IPS-NIHi11 (cell line): Measurements from ENCODE around the gene DIAPH3.
A peak's percentile ranks its signal among the peaks of the same experiment; 100 is the strongest.

Source experiments
- DNase-seq: peaks from one replicate; pipeline ENCODE4 v3.0.0; 2012; ENCODE audit warnings: mixed read lengths, low spot score

DIAPH3 gene

DNA sequence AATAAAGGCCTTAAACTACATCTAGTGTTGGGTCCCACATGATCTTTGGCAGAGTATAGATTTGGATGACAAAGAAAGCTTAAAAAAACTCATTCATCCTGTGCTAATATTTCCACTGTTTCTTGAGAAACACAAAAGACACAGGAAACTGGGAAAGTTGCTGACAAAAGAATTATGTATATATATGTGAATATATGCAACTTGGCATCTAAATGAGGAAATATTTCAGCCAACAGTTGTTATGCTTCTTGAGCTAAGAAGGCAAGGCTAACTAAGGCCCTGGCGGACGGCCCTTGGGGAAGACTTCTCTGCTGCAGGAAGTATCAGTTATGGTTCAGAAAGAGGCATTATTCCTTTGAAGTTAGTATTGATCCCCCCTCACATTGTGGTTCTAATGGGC, 491.8 kb downstream of the DIAPH3 start:
- DNase-seq, result no peak

DNA sequence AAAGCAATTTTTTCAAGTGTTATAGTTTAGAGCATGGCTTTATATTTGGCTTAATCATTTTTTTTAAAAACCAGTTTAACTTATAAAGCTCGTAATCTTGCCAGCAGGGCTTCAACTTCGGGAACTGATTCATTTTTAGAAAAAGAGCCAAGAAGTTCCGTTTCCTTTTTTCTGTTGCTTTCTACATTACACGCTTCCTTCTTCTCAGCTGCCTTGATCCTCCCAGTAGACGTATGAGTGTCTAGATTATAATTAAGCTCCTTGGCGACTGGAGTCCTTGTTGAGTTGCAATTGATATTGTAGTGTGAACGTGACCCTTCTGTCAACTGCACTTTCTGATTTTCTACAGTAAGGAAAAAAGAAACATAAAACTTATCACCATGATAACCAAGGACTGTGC, 497.2 kb downstream of the DIAPH3 start:
- no peak for DNase-seq

DNA sequence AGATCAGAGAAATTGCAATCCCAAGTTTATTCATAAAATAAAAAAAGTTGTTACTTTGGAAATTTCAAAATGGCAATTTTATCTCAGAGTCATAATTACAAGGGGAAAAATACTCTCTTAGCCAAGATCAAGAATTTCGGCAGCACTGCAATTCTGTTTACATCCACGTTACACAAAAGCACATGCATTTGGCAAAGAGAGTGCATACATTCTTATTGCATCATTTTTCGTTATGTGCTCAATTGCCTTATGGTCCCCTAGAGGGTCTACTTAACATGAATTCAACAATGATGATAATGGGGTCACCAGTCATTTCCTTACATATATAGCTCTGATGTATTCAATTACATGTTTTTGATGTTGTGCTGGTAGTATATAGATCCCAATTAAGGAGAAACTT, 498.0 kb downstream of the DIAPH3 start:
- no peak for DNase-seq

DNA sequence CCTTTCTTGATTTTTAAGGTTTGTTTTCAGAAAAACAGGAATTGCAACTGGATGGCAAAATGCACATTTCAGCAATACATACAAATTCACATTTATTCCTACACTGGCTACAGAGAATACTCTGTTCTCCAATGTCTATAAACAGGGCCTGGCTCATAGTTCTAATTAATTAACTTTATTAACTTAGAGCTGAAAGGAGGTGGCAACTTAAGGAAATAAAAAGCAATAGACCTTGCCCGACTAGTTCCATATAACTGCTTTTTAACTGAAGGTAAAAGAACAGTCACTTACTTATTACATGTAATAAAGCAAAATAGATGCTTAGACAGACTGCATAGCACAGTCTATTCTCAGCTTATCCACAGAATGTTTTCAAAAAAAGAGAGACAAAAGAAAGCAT, 498.5 kb downstream of the DIAPH3 start:
- no peak for DNase-seq

DNA sequence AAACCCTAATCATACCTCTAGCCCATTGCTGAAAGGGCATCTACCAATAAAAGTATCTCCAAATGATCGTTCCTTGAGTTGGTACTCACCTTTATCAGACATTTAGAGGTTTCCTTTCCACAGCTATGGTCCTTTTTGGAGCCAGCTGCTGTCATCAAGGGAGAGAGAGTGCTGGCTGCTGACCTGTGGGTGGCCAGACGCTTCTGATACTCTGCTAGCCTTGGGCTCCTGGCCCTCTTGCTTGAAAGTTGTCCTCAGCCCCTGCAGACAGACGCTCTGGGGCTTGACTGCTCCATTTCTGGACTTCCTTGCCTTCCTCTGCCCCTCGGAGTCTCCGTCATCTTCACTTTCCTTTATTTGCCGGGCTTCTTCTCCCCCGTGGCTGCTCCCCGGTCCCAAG, 499.1 kb downstream of the DIAPH3 start:
- no peak for DNase-seq

DNA sequence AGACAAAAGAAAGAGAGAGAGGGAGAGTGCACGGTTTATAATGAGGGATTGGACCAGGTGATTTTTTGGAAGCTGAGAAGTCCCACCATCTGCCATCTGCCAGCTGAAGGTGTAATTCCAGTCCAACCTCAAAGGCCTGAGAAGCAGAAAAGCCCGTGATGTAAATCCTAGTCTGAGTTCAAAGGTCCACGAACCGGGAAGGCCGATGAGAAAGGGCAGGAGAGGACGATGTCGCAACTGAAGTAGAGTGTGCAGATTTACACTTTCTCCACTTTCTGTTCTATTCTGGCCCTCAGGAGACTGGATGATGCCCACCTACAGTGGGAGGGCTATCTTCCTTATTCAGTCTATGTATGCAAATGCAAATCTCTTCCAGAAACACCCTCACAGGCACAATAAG, 500.0 kb downstream of the DIAPH3 start:
- DNase-seq, result no peak

DNA sequence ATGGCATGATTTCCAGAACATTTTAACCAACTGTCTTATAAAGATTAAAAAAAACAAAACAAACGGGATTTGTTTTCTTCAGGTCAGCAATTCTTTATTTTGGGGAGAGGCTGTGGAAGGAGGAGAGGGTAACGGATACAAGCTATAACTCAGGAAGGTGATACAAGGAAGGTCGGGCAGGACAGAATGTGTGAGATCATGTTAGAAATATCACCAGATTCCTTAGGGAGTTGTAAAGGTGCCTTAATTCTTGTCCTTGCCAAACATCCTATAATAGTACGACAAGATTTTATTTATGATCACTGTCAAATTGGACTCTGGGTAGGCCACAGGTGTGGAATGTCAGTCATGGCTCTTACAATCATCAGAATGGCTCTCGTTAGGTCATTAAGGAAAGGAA, 503.1 kb downstream of the DIAPH3 start:
- DNase-seq, result no peak

DNA sequence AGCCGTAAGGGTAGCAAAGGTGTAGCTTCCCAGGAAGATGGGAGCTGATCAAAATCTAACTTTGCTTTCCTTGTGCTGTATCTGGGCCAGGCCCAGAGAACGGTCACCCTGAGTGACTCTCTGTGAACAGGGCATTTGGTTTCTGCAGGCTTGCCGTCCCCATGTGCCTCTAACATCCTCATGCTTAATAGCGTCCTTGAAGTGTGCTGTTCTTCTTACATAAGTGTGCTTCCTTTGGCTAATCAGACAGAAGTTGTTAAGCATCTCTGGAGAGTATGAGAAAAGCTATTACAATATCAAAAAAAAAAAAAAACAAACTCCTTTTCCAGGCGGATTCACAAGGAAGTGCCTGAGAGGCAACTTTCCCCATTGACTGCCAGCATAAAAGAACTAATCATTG, 503.7 kb downstream of the DIAPH3 start:
- DNase-seq, result no peak

DNA sequence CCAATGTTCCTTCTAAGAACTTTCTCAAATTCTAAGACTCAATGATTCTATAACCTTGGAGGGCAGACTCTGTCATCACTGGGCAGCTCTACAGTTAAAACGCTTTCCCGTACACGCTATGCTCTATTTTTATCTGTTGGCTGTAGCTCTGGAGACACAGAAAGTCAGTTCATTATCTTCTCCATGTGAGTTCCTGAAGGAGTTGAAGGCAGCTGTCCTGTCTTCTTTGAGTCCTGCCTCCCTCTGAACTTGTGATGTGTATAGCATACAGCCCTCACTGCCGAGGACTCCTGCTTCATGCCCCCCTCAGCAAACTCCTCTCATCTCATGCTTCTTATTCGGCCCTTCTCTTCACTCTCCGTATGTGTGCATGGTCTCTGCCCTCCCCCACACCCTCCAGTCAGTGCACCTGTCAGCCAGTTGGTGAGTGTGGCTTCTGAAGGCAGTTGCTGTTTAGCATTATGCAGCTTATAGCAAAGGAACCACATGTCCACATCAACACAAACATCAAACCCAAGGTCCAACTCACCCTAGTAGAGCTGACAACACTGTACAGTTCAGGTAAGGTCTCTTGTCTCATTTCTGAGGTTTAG, 504.9 kb downstream of the DIAPH3 start:
- no peak for DNase-seq

DNA sequence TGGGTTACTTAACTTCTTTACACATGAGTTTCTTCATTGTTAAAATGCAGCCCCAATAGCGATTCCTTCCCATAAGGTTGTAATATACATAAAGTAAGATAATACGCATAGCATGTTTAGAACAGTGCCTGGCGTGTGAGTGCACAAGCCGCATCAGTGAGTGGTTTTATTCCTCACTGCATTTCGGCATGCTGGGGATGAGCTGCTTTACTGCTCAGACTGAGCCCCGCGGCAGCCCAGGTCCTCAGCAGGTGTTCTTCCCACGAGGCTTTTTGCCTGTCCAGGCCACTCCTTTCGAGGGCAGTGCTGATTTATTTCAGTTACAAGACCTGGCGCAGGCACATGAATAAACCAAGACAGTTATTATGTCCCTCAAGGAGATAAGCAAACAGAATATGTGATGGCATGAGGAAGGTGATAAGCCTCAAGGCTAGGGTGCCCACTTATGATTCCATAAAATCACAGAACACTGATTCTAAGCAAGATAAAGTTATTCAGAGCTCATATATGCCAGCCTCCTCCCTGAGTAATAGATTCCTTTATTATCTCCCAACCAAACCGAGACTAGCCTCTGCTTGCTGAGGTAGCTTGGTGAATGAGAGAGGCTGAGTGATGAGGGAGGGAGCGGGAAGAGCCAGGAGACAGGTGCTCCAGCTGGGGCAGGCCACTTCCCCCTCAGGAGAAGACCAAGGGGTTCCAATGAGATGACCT, 505.5 kb downstream of the DIAPH3 start:
- no peak for DNase-seq

DNA sequence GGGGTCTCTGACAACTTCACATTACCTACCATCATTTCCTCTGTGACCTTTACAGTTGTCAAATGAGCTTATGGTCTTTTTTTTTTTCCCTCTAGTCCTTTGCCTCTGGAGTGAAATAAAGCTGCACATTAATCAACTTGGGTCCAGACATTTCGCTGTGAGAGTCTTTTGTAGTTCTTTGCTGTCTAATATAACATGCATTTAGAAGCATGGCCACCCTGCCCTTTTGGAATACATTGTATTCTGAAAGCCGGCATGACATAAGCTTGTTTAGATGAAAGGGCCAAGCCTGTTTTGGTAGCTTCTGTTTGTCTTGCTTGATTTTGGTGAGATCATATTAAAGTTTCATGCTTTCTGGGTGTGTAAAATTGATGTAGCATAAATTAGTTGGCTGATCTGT, 509.8 kb downstream of the DIAPH3 start:
- DNase-seq, result no peak

DNA sequence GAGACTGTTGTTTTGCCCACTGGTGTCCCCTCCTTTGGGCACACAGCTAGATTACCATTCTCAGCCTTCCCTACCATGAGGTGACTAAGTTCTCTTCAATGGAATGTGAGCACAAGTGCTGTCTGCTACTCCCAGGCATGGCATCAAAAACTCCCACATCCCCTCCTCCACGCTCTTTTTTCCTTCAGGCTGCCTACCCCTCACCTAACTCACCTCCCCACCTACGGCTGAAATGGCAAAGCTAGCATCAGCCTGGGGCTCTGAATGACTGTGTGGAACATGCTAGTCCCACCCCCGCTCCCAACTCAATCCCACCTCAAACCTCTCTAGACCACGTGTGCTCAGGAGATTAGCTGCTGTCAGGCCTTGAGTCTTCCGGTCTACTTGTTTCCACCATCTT, 512.2 kb downstream of the DIAPH3 start:
- no peak for DNase-seq

DNA sequence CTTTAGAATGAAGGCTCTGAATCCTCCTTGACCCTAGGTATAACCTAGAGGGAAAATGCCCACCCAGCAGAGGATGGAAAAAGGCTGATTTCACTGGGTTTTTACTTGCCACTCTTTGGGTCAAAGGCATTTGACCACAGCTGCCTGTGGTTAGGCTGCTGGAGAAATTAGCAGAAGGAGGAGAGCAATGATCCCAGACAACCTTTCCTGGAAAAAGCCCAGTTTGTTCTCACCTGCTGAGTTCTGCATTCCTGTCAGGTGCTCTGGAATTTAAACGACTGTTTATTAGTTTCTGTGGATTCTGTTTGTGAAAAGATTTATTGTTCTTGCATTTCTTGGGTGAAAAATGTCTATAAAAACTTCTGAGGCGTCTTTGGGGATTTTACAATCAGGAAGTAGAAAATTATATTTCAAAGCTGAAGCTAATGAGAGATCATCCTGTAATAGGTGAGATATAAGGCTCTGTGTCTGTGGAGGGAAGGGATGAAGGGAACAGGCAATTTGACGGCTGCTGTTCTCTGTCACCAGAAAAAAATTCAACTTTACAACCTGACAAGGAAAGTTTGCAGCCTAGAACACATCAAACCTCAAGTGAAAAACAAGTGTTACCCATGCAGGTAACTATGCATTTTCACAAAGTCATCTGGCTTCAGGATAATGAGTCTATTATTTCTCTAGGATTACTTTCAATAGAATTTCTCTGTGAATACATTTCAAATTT, 519.7 kb downstream of the DIAPH3 start:
- DNase-seq, result peak; percentile 22

DNA sequence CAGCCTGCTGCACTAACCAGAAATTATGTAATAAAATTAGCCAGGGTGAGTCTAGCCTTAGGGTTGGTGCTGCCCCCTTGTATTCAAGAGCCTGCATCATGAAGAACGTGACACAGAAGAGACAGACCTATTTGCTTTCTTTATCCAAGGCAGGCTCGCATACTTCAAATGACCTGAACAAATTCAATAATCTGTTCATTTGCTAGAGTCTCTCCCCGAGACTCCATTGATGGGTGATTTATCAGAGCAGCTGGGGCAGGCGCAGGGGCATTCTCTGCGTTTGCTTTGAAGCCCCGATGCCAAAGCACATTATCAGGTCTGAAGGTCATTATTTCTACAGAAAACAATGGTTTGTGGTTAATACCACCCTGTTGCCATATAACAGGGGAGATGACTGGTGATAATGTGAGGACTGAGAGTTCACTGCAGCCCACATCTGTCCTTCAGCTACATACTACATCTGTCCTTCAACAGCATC, 520.3 kb downstream of the DIAPH3 start:
- DNase-seq, result no peak

DNA sequence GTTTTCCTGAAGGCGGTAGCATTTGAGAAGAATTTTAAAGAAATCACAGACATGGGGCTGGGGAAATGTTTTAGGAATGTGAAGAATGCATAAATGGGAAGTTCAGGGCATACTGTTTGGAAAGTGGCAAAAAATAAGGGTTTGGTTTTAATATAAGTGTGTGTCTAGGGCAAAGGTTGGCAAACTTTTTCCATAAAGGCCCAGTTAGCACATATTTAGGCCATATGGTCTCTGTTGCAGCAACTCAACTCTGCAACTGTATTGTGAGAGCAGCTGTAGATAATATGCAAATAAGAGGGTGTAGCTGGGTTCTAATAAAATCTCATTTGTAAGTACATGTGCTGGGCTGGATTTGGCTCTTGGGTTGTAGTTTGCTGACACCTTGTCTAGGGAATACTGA, 521.9 kb downstream of the DIAPH3 start:
- DNase-seq, result no peak

DNA sequence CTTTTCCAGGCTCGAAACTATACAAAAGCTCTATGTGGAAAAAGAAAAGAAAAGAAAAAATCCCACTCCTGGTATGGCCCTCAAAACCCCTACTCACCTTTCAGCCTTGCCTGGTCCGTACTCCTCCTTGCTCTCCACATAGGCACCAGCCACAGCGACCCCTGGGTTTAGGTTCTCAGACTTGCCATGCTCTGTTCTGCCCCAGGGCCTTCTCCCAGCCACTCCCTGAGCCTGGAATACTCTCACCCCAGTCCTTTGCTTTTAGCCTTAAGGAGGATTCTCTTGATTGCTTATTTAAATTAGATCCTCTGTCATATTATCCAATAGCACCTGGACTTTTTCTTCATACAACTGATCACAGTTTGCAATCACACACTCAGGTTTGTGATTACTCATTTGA, 522.5 kb downstream of the DIAPH3 start:
- DNase-seq, result peak; percentile 39

DNA sequence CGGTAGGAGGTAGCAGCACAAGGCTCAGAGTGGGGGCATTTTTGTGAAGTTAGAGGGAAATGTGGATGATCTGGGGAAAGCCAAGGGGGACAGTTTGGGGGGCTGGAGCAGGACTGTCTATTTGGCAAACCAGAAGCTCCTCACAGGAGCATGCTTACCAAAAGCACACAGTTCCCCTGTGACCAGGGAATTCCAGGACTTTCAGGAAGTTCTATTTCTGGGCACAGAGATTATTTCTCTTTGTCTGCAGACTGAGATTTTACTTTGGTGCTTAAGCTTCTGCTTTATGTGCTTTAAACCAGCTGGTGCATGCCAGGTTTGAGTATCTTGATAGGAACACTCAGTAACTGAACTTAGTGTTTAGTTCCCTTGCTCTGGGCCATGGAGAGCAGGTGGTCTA, 525.3 kb downstream of the DIAPH3 start:
- DNase-seq, result no peak

DNA sequence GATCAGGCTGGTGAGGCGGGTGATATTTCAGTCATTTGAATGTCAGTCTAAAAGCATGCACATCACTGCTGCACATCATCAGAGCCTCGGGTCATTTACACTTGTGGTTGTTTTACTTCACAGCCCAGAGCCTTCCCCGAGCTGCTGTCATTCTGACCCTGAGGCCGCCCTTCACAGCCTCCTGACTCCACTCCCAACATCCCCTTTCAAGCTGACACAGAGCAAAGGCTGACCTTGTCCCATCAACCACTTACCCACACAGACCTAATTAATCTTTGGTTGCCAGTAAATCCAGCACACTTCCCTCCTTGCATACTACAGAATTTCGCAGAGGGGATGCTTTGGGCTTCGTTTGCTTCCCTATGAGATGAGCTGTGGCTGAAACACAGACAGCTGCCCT, 528.1 kb downstream of the DIAPH3 start:
- DNase-seq, result no peak

DNA sequence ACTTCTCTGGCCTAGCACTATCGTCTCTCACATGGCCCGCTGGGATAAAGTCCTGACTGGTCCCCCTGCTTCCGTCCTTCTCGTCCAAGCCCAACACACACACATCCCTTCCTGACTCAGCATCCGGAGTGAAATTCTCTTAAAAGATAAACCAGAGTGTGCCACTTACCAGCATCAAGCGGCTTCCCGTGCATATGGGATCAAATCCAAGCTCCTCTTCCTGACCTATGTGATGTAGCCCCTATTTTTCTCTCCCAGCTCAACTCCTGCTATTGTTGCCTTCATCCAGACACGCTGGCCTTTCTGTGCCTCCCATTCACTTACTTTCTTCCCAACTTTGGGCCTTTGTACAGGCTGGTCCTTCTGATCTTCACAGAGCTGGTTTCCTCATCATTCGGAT, 530.4 kb downstream of the DIAPH3 start:
- no peak for DNase-seq

DNA sequence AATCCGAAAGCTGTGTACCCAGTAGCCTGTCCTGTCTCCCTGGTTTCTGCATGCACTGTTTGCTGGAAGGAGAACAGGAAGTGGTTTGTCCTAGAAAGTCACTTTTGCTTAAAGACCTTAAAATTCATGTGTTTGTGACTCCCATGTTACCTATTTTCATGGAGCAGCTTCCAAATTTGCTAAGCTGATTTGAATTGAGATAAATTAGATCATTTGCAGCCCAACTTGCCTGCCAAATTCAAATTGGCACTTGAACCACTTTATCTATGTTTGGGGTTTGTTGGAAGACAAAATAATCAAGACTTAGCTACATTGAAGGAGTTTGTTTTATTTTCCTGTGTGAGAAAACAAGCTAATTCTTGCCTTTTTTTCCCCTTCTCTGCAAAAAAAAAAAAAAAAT, 532.5 kb downstream of the DIAPH3 start:
- no peak for DNase-seq

DNA sequence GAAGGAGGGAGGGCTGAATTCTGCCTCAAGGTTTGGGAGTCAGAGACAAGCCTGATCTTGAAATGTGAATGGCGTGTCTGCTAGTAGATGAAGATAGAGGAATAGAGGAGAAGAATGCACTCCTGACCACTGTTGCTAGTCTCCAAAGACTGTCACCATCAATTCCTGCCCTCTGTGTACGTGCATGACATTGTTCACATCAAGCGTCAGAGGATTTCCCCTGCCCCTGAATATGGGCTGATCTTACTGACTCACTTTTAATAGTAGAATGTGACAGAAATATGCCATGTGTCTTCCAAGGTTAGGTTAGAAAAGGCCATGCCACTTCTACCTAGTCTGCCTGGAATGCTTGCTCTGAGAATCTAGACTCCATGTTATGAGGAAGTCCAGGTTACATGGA, 538.6 kb downstream of the DIAPH3 start:
- DNase-seq, result no peak

DNA sequence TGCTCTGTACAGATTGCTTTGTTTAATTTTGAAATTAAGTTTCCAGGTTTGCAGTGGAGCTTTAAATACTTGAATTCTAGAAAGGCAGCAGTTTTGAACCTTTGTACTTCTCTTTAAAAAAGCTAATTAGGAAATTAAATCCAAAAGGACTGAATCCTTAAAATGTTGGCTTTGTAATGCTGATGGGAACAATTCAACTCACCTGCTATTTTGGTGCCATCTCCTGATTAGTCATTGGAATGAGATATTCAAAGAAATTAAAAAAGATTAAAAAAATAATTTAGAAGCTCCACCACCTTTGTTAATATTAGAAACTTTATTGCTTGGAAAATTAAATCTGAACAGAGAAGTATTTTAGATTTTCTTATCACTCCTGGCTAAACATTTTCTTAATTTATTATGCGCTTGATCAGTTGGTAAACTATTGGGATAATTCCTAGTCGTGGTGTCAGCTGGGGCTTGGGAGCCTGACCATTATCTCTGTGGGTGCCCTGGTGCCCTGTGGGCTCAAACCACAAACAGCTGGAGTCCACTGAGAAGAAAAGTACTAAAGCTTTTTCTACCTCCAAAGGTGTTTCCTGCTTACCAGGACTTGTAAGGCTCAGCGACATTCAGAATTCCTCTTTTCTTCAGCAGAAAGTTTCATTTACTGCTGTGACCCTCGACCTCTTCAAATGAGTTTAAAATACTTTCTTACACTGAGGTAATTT, 540.4 kb downstream of the DIAPH3 start:
- no peak for DNase-seq

DNA sequence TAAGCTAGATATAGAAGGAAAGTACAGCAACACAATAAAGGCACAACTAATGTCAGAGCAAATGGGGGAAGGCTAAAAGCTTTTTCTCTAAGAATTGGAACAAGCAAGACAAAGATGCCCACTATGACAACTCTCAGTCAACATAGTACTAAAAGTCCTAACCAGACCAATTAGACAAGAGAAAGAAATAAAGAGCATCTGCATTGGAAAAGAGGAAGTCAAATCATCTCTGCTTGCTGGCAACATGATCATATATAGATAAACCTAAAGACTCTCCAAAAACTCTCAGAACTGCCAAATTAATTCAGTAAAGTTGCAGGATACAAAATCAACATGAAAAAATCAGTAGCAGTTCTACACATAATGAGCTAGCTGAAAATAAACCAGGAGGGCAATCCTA, 542.0 kb downstream of the DIAPH3 start:
- no peak for DNase-seq
